Measurements from ENCODE around the gene HIRIP3. TPM values are rescaled to one million over a fixed set of nuclear protein-coding genes. Genes with fewer than 3 reads are reported as not detected.

Gene HIRIP3
- total RNA-seq, 1 experiment from 2014 or later, result 18.4 TPM

GRCh38 chr16:30002614-30003346, 7.4 kb upstream of the HIRIP3 start:
- no peak for DNase-seq
- no peak for ATAC-seq
- no TSS peak for BruUV-seq (replicated peaks)
- Histone ChIP-seq H3K36me3 (ENCODE audit: low read depth, low read length) (no peaks in the 10 kb centered on the region), H3K79me2 (ENCODE audit: low read length) (no peaks in the 10 kb centered on the region), H3K4me3 (ENCODE audit: low read length) (no peak overlapping the region), H3K27me3 (ENCODE audit: low read length) (no peaks in the 10 kb centered on the region), H3K9ac (ENCODE audit: low read length) (no peak overlapping the region), H3K4me2 (ENCODE audit: low read length) (no peak overlapping the region), H4K20me1 (ENCODE audit: low read length) (no peaks in the 10 kb centered on the region), H3K27ac (ENCODE audit: low read length) (no peak overlapping the region), H3K9me3 (ENCODE audit: low read length) (no peaks in the 10 kb centered on the region), H2AFZ (ENCODE audit: low read length) (no peak overlapping the region), H3K9me2 (replicated peaks; ENCODE audit: low read length) (no peaks in the 10 kb centered on the region), H3K4me1 (ENCODE audit: insufficient read depth, low read length) (no peaks in the 10 kb centered on the region), H3F3A (ENCODE audit: low read length, unreplicated experiment) (no peaks in the 10 kb centered on the region)
- ChIA-PET POLR2A (ENCODE audit: unreplicated experiment) (no interaction called here), CTCF (no interaction called here)
- TF ChIP-seq CTCF (conservative IDR thresholded peaks at IDR 0.05; ENCODE audit: low read depth, low read length) (no peak), EZH2phosphoT487 (IDR thresholded peaks at IDR 0.05; ENCODE audit: borderline replicate concordance, low read length) (no peak)
- intact Hi-C loops (cut with micrococcal nuclease), result no loop called here

- Histone ChIP-seq H3K27me3 (ENCODE audit: low read length) (no peaks in the 10 kb centered on the region), H2AFZ (ENCODE audit: low read length) (no peak overlapping the region), H3K9me2 (replicated peaks; ENCODE audit: low read length) (no peaks in the 10 kb centered on the region), H3K4me1 (ENCODE audit: insufficient read depth, low read length) (peaks cover 5% of the 10 kb centered on the region; the same call in 1 of the 2 replicates), H3F3A (ENCODE audit: low read length, unreplicated experiment) (no peaks in the 10 kb centered on the region), H3K4me3 (ENCODE audit: low read length) (no peak overlapping the region), H4K20me1 (ENCODE audit: low read length) (no peaks in the 10 kb centered on the region), H3K27ac (ENCODE audit: low read length) (no peak overlapping the region), H3K9ac (ENCODE audit: low read length) (no peak overlapping the region), H3K4me2 (ENCODE audit: low read length) (no peak overlapping the region), H3K36me3 (ENCODE audit: low read depth, low read length) (no peaks in the 10 kb centered on the region), H3K9me3 (ENCODE audit: low read length) (no peaks in the 10 kb centered on the region), H3K79me2 (ENCODE audit: low read length) (peaks cover 12% of the 10 kb centered on the region)
- ChIA-PET POLR2A (ENCODE audit: unreplicated experiment) (no interaction called here), CTCF (no interaction called here)
- no TSS peak for BruUV-seq (replicated peaks)
- intact Hi-C loops (cut with micrococcal nuclease), result no loop called here
- no peak for TF ChIP-seq EZH2phosphoT487 (IDR thresholded peaks at IDR 0.05; ENCODE audit: borderline replicate concordance, low read length)
- DNase-seq (no peak), ATAC-seq (no peak)
Observed at GRCh38 chr16:30000735-30001631, 5.6 kb upstream of the HIRIP3 start.

GRCh38 chr16:29999605-30000004, 4.2 kb upstream of the HIRIP3 start:
- TF ChIP-seq EZH2phosphoT487 (IDR thresholded peaks at IDR 0.05; ENCODE audit: borderline replicate concordance, low read length) (no peak), EZH2 (IDR thresholded peaks at IDR 0.05; ENCODE audit: low read length, unreplicated experiment) (no peak), CTCF (conservative IDR thresholded peaks at IDR 0.05; ENCODE audit: low read depth, low read length) (no peak)
- ChIA-PET POLR2A (ENCODE audit: unreplicated experiment) (no interaction called here), CTCF (no interaction called here)
- Histone ChIP-seq H2AFZ (ENCODE audit: low read length) (no peak overlapping the region), H4K20me1 (ENCODE audit: low read length) (no peaks in the 10 kb centered on the region), H3K4me2 (ENCODE audit: low read length) (no peak overlapping the region), H3K9ac (ENCODE audit: low read length) (no peak overlapping the region), H3K27ac (ENCODE audit: low read length) (no peak overlapping the region), H3K9me3 (ENCODE audit: low read length) (no peaks in the 10 kb centered on the region), H3K4me1 (ENCODE audit: insufficient read depth, low read length) (peaks cover 18% of the 10 kb centered on the region), H3K4me3 (ENCODE audit: low read length) (no peak overlapping the region), H3K36me3 (ENCODE audit: low read depth, low read length) (no peaks in the 10 kb centered on the region), H3K9me2 (replicated peaks; ENCODE audit: low read length) (no peaks in the 10 kb centered on the region), H3K27me3 (ENCODE audit: low read length) (no peaks in the 10 kb centered on the region), H3F3A (ENCODE audit: low read length, unreplicated experiment) (no peaks in the 10 kb centered on the region), H3K79me2 (ENCODE audit: low read length) (peaks cover 12% of the 10 kb centered on the region)
- DNase-seq, result no peak
- intact Hi-C loops (cut with micrococcal nuclease), result no loop called here
- no peak for ATAC-seq
- BruUV-seq (replicated peaks), result no TSS peak
